Muscle layer of duodenum (tissue), 2 donors: ENCODE measurements around the gene SLC6A1.

Source experiments
- H3K27ac ChIP-seq: one replicate; pipeline ENCODE4 v1.7.0; 2013; ENCODE audit warnings: mild to moderate bottlenecking, low read length
- H3K27me3 ChIP-seq: one replicate; pipeline ENCODE4 v1.7.0; 2013; ENCODE audit warnings: low read depth, mild to moderate bottlenecking, control low read depth, low read length
- H3K36me3 ChIP-seq, 2 donors: one replicate each; pipeline ENCODE4 v1.7.0; 2013; ENCODE audit warnings: low read length in 2 of 2, control low read depth in 1 of 2, mild to moderate bottlenecking in 1 of 2; ENCODE audit not compliant: insufficient read depth in 2 of 2, control insufficient read depth in 1 of 2
- H3K4me1 ChIP-seq, 2 donors: one replicate each; pipeline ENCODE4 v1.7.0; 2013; ENCODE audit warnings: low read length in 2 of 2, mild to moderate bottlenecking in 2 of 2, control low read depth in 1 of 2, moderate library complexity in 1 of 2; ENCODE audit not compliant: insufficient read depth in 2 of 2, control insufficient read depth in 1 of 2
- H3K4me3 ChIP-seq, 2 donors: one replicate each; pipeline ENCODE4 v1.7.0; 2013; ENCODE audit warnings: low read length in 2 of 2, low read depth in 1 of 2, mild to moderate bottlenecking in 1 of 2
- H3K9me3 ChIP-seq, 2 donors: one replicate each; pipeline ENCODE4 v1.7.0; 2013; ENCODE audit warnings: low read length in 2 of 2, control low read depth in 1 of 2, mild to moderate bottlenecking in 1 of 2; ENCODE audit not compliant: control insufficient read depth in 1 of 2
- donor health status: healthy.

The SLC6A1 gene

GRCh38 chr3:11088066-11088465 lies 95.5 kb downstream of the SLC6A1 start:
- H3K4me3 ChIP-seq = no peak overlapping the region
- no peaks in the 10 kb centered on the region for H3K36me3 ChIP-seq
- H3K9me3 ChIP-seq = no peaks in the 10 kb centered on the region
- peaks cover 0 to 6% of the 10 kb centered on the region in 2 donors for H3K4me1 ChIP-seq
- no peak overlapping the region for H3K27ac ChIP-seq
- H3K27me3 ChIP-seq = no peaks in the 10 kb centered on the region

GRCh38 chr3:11088831-11089230 lies 96.3 kb downstream of the SLC6A1 start:
- H3K9me3 ChIP-seq = no peaks in the 10 kb centered on the region
- no peaks in the 10 kb centered on the region for H3K36me3 ChIP-seq
- no peak overlapping the region for H3K4me3 ChIP-seq
- H3K27me3 ChIP-seq = no peaks in the 10 kb centered on the region
- H3K27ac ChIP-seq = no peak overlapping the region
- H3K4me1 ChIP-seq = peaks cover 0 to 6% of the 10 kb centered on the region in 2 donors
